Peyer's patch (tissue), 4 donors: ENCODE data around the gene SGK2.

ENCODE experiments used
- POLR2A ChIP-seq, 2 donors: fragments of 450-650 bp; IDR thresholded peaks; one replicate each; pipeline ENCODE4 v1.5.1; 2017; ENCODE audit warnings: antibody characterized with exemption in 2 of 2, mild to moderate bottlenecking in 2 of 2, moderate library complexity in 2 of 2
- TF ChIP-seq, protein P1 (sequence below), 6 experiments: fragments of 450-650 bp in 4 of 6; fragments of 200-600 bp in 2 of 6; sonication (generic) in 1 of 6; IDR thresholded peaks; one replicate each; pipeline ENCODE4 v1.5.1; 2017 to 2019; ENCODE audit warnings: antibody characterized with exemption in 6 of 6, mild to moderate bottlenecking in 3 of 6, moderate library complexity in 1 of 6

GRCh38 chr20:43528258-43528875 lies 30.5 kb upstream of the SGK2 start:
- TF ChIP-seq, protein P1, sequence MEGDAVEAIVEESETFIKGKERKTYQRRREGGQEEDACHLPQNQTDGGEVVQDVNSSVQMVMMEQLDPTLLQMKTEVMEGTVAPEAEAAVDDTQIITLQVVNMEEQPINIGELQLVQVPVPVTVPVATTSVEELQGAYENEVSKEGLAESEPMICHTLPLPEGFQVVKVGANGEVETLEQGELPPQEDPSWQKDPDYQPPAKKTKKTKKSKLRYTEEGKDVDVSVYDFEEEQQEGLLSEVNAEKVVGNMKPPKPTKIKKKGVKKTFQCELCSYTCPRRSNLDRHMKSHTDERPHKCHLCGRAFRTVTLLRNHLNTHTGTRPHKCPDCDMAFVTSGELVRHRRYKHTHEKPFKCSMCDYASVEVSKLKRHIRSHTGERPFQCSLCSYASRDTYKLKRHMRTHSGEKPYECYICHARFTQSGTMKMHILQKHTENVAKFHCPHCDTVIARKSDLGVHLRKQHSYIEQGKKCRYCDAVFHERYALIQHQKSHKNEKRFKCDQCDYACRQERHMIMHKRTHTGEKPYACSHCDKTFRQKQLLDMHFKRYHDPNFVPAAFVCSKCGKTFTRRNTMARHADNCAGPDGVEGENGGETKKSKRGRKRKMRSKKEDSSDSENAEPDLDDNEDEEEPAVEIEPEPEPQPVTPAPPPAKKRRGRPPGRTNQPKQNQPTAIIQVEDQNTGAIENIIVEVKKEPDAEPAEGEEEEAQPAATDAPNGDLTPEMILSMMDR (IDR thresholded peaks at IDR 0.05): no peak
- TF ChIP-seq POLR2A (IDR thresholded peaks at IDR 0.05): no peak
